Measurements from ENCODE around the gene KRT73.

Gene KRT73

GRCh38 chr12:52618216-52618615, at the start of gene KRT73:
TSS of gene KRT73 (minus strand) at chr12:52618559. CDS start at chr12:52618524, 35 bp downstream.
- in situ Hi-C loops (cut with HindIII; ENCODE audit: low sequenced_read_pairs): no loop called here

- in situ Hi-C loops (cut with HindIII; ENCODE audit: low sequenced_read_pairs): no loop called here
Observed at GRCh38 chr12:52667931-52668330, 49.6 kb upstream of the KRT73 start.

DNA sequence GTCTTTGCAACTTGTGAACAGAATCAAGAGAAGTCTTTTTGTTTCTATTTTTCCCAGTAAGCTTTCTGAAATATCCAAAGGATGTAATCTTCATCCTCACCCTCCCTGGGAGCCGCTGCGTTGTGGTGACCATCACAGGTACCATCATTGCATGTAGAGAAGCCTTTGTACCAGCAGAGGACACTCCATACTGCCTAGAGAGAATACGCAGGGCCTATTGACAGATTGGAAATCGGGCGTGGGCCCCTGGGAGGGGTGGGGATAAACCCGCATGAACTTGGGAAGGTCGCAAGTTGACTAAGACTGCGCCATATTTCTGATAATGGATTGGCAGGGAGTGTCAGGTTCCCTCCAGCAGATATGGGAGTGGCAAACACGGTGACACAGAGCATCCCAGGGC, 49.1 kb upstream of the KRT73 start:
- in situ Hi-C loops (cut with HindIII; ENCODE audit: low sequenced_read_pairs): no loop called here

DNA sequence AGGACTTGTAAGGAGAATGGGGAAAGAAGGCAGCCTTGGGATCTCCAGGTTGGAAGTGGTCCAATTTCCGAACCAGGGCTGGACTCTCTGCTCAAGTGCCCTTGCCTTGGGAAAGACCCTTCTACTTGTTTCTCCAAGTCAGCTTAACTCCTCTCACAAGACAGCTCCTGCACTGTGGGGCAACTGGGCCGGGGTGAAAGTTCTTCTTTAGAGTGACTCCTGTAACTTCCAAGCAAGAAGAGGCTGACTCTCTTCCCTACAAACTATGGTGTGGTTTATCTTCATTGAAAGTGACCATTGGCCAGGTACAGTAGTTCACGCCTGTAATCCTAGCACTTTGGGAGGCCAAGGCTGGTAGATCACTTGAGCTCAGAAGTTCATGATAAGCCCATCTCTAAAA, 48.1 kb upstream of the KRT73 start:
- in situ Hi-C loops (cut with HindIII; ENCODE audit: low sequenced_read_pairs): no loop called here

- in situ Hi-C loops (cut with HindIII; ENCODE audit: low sequenced_read_pairs): no loop called here
Observed at GRCh38 chr12:52663420-52663819, 45.1 kb upstream of the KRT73 start.

GRCh38 chr12:52662918-52663229, 44.5 kb upstream of the KRT73 start:
- in situ Hi-C loops (cut with HindIII; ENCODE audit: low sequenced_read_pairs): no loop called here

DNA sequence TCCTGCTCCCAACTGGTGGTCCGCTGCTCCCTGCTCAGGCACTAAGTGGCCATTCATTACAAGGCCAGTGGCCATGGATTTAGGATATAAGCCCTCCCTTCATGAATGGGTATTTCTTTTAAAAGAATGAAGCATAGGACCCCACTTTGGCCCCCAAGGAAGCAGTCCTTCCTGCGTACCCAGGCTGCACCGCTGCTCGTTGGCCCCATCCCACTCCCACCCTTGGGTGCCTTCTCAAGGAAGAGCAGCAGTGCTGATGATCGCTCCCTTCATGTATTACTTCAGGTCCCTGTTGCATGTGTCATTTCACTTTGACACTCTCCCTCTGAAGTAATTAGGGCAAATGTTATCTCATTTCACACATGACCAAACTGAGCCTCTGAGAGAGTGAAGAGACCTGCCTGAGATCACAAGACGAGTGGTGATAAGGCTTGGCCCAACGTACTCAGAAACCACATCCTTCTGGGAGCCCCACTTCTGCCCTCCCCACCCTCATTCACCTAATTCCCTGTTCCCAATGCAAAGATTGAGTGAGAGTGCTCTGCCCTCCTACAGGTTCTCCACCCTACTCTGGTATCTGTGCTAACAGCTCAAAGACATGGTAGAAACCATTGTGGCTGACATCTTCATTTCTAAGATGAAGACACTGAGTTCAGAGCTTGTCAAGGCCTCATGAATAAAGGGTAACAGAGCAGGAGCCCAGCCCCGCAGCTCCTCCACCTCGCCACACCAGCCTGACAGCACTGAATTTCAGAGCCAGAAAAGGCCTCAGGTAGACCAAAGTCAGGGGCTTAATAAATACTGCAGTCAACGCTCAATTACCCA, 43.9 kb upstream of the KRT73 start:
- in situ Hi-C loops (cut with HindIII; ENCODE audit: low sequenced_read_pairs): no loop called here

- in situ Hi-C loops (cut with HindIII; ENCODE audit: low sequenced_read_pairs): no loop called here
Observed at GRCh38 chr12:52661668-52662067, 43.3 kb upstream of the KRT73 start.

DNA sequence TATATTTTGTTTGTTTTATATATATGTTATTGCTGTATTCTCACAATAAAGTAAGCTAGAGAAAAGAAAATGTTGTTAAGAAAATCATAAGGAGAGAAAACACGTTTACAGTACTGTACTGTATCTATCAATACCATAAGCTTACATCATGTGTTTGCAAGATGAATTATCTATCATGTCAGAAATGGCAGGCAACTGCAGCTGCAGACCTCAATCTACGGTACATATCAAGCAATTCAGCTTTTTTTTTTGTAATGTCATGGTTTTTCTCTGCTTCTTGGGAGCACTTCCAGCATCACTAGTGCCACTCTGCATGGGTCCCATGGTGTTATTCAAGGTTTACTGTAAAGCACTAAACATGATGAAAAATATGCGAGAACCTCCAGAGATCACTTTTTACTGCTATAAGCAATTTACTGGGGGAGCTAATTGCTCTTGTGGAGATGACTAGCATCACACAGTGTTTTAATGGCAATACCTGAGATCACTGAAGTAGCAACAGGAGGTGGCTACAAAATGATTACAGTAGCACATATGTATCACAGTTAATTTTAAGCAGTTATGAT, 42.7 kb upstream of the KRT73 start:
- in situ Hi-C loops (cut with HindIII; ENCODE audit: low sequenced_read_pairs): no loop called here

- in situ Hi-C loops (cut with HindIII; ENCODE audit: low sequenced_read_pairs): no loop called here
Observed at GRCh38 chr12:52659951-52660350, 41.6 kb upstream of the KRT73 start.

DNA sequence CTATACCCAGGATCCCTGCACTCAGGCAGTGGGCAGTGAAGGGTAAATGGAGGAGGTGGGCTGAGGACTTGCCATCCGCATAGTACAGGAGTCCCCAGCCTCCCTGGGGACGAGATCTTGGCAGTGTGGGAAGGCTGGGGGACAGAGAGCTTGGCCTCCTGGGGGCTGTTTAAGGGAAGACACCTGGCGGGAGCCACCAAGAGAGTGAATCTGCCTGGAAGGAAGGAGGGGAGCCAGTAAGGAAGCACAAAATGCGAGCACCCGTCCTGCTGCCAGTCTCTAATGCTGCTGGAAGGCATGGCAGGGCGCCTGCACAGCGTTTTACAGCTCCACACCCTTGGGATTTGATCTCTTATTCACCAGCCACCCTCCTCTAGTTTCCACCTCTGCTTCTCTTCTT, 41.0 kb upstream of the KRT73 start:
- in situ Hi-C loops (cut with HindIII; ENCODE audit: low sequenced_read_pairs): no loop called here

GRCh38 chr12:52658196-52658595, 39.8 kb upstream of the KRT73 start:
- in situ Hi-C loops (cut with HindIII; ENCODE audit: low sequenced_read_pairs): no loop called here

- in situ Hi-C loops (cut with HindIII; ENCODE audit: low sequenced_read_pairs): no loop called here
Observed at GRCh38 chr12:52657250-52657902, 39.0 kb upstream of the KRT73 start.

DNA sequence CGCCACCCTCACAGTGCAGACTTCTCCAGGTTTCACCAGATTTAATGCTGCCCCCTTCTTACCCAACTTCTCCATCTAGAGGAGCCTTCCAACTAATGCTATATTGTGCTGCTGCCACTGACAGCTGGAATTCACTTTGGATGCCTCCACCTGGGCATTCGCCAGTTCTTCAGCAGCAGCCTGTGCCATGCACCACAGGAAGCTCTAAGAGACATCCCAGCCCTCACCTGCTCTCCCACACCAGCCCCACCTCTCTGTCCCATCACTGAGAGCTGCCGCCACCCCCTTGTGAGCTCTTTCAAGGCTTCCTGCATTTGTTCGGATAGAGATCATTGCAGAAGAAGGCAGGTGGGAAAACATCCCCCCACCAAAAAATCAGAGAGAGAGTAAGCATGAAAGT, 38.3 kb upstream of the KRT73 start:
- in situ Hi-C loops (cut with HindIII; ENCODE audit: low sequenced_read_pairs): no loop called here

DNA sequence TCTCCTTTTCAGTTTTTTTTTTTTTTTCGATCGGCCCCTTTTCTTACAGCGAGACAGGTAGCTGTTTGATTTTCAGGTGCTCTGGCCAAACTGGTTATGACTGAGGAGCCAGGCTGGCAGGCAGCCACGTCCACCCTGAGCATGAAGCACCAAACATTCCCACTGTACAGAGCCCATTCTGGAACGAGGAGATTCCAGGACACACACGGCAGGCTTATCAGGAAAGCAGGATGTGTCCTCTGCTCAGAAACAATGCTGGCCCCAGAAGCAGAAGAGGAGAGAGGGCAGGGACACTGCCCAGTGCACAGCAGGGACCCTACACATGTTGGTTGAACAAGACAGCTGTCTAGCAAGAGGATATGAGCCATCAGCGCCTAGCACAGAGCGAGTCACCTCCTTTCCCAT, 37.4 kb upstream of the KRT73 start:
- in situ Hi-C loops (cut with HindIII; ENCODE audit: low sequenced_read_pairs): no loop called here

GRCh38 chr12:52655251-52655650, 36.9 kb upstream of the KRT73 start:
- in situ Hi-C loops (cut with HindIII; ENCODE audit: low sequenced_read_pairs): no loop called here

DNA sequence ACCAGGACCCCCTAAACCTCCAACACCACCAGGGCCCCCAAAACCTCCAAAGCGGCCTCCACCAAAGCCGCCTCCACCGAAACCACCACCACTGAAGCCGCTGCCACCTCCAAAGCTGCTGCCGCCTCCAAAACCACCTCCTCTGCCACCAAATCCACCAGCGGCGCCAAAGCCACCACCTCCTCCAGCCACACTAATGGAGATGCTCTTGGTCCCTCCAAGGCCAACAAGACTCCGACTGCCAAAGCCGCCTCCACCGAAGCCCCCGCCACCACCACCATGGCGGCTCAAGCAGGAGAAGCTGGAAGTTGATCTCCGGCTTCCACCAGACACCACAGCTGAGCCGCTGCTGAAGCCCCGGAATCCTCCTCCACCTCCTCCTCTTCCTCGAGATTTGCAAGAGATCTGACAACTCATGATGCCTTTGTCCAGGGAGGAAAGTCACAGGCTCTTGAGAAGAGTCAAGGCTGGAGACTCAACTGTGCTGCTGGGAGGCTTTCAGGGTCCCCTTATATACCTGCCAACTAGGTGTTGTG, 33.4 kb upstream of the KRT73 start, which contains the start of gene KRT2:
Gene KRT2, minus strand, starts transcription at position 486 of the 536 bp plus-strand sequence. Its CDS starts 69 bp downstream, at position 417.
- in situ Hi-C loops (cut with HindIII; ENCODE audit: low sequenced_read_pairs): no loop called here

DNA sequence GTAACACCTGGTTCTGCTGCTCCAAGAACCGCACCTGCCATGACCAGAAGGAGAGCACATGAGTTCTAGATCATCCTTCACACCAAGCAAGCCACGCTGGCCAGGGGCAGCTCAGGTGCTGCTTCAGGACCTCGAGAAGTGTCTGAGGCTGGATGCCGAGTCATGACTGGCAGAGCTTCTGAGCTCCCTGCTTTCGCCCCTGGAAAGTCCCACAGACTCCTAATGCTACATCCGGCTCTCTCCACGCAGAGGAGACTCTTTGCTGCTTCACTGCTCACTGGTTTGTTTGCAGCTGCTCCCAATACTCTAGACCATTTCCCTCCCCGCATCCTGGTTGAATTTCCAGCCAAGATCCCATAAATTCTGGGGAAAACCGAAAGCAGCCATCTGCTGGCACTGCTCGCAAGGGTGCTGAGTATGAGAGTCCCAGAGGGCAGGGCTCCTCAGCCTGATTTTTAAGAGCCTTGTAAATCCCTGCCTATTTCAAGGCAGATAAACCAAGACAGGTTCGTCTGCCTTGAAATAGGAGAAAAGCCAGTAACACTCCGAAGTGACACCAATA, 32.2 kb upstream of the KRT73 start:
- in situ Hi-C loops (cut with HindIII; ENCODE audit: low sequenced_read_pairs): no loop called here

- in situ Hi-C loops (cut with HindIII; ENCODE audit: low sequenced_read_pairs): loop anchor here (5.0 kb wide), 2 partner anchors 37 to 68 kb away; no protein-coding TSS in a partner anchor
Observed at GRCh38 chr12:52649066-52649465, 30.7 kb upstream of the KRT73 start.

DNA sequence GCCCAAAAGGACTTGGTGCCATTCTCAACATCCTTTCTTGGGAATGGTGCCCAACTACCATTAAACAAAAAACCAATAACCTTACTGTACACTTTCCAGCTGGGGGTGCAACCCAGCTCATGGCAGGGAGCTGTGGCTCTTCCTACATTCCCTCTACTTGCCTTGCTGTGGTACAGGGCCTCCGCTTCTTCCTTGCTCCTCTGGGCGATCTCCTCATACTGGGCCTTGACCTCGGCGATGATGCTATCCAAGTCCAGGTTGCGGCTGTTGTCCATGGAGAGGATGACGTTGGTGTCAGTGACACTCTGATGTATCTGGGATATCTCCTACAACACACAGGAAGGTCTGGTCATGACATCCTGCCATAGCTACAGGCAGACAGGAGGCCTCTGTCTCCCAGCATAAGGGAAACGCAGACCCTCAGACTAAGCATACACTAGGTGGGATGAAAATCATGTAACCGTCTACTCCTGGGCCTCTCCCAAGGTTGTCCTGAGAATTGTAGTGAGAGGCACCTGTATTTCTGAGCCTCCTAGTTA, 29.7 kb upstream of the KRT73 start:
- in situ Hi-C loops (cut with HindIII; ENCODE audit: low sequenced_read_pairs): loop anchor here (5.0 kb wide), 2 partner anchors 36 to 69 kb away; no protein-coding TSS in a partner anchor

DNA sequence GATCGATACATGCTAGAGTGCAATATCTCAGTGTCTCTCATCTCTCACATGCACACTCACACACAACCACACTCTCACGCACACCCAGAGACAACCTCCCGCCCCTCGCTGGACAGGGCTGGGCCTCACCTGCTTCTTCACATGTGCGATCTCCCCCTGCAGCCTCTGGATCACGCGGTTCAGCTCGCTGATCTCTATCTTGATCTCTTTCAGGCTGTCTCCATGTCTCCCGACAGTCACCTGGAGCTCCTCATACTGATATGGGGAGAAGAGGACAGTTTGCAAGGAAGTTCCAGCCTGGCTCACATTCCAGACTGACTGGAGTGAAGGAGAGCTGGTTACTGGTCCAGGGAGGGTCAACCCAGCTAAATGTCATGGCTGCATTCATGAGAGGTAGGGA, 29.2 kb upstream of the KRT73 start:
- in situ Hi-C loops (cut with HindIII; ENCODE audit: low sequenced_read_pairs): loop anchor here (5.0 kb wide), 2 partner anchors 35 to 70 kb away; no protein-coding TSS in a partner anchor
